ENCODE measurements around the gene JAK1.

GRCh38 chr1:64877151-64877550 is 89.2 kb downstream of the JAK1 start:
- TF ChIP-seq CTCF (IDR thresholded peaks at IDR 0.05): no peak
- no peak for TF ChIP-seq POLR2A (IDR thresholded peaks at IDR 0.05)
